HepG2 (cell line): ENCODE measurements around the gene SORL1-AS1.

ENCODE experiments used
- ADNP ChIP-seq: sonication (generic); formaldehyde crosslinking; IDR thresholded peaks from 2 replicates; pipeline ENCODE4 v1.4.0; 2020; ENCODE audit warnings: missing genetic modification reagents
- AGO2 ChIP-seq: fragments of 200-400 bp; formaldehyde crosslinking; optimal IDR thresholded peaks from 2 replicates; pipeline ENCODE3; 2017; ENCODE audit warnings: mild to moderate bottlenecking, low read depth, low read length, moderate library complexity
- ARID5B ChIP-seq: IDR thresholded peaks from 2 replicates; pipeline ENCODE4 v1.4.0; 2020; ENCODE audit warnings: mild to moderate bottlenecking, missing genetic modification reagents
- CREB1 ChIP-seq, 2 experiments: fragments of 450-650 bp in 1 of 2; IDR thresholded peaks; 2 replicates each; pipeline ENCODE4 v1.6.1; 2016 to 2017; ENCODE audit warnings: control low read depth in 1 of 2, mild to moderate bottlenecking in 1 of 2, missing compliant biosample characterization in 1 of 2, missing genetic modification characterization in 1 of 2
- FOXM1 ChIP-seq: sonication (generic); formaldehyde crosslinking; IDR thresholded peaks from 2 replicates; pipeline ENCODE4 v1.5.0; 2020; ENCODE audit warnings: missing genetic modification reagents
- HMG20A ChIP-seq: IDR thresholded peaks from 2 replicates; pipeline ENCODE4 v1.6.1; 2016; ENCODE audit warnings: borderline replicate concordance
- HNRNPH1 ChIP-seq: fragments of 200-400 bp; formaldehyde crosslinking; optimal IDR thresholded peaks from 2 replicates; pipeline ENCODE3; 2017; ENCODE audit warnings: mild to moderate bottlenecking, low read depth, low read length
- IKZF4 ChIP-seq: sonication (generic); formaldehyde crosslinking; IDR thresholded peaks from 2 replicates; pipeline ENCODE4 v1.5.1; 2020; ENCODE audit warnings: borderline replicate concordance, mild to moderate bottlenecking, low read depth, missing genetic modification reagents; ENCODE audit errors: not compliant biosample characterization
- IKZF5 ChIP-seq: IDR thresholded peaks from 2 replicates; pipeline ENCODE4 v1.6.1; 2018; ENCODE audit warnings: missing genetic modification reagents, mild to moderate bottlenecking, missing compliant biosample characterization
- MAFG ChIP-seq: sonication (generic); formaldehyde crosslinking; IDR thresholded peaks from 2 replicates; pipeline ENCODE4 v1.5.1; 2020; ENCODE audit warnings: mild to moderate bottlenecking, missing genetic modification reagents
- MED1 ChIP-seq: sonication (generic); formaldehyde crosslinking; IDR thresholded peaks from 2 replicates; pipeline ENCODE4 v1.4.0; 2020; ENCODE audit warnings: missing genetic modification reagents
- MED8 ChIP-seq: sonication (generic); formaldehyde crosslinking; IDR thresholded peaks from 2 replicates; pipeline ENCODE4 v1.8.1; 2023; ENCODE audit warnings: mild to moderate bottlenecking, missing genetic modification reagents; ENCODE audit not compliant: insufficient replicate concordance
- MXD3 ChIP-seq: IDR thresholded peaks from 2 replicates; pipeline ENCODE4 v1.6.1; 2016; ENCODE audit warnings: mild to moderate bottlenecking, missing biosample characterization, missing genetic modification reagents
- PAF1 ChIP-seq: IDR thresholded peaks from 2 replicates; pipeline ENCODE4 v1.6.1; 2016; ENCODE audit warnings: missing genetic modification reagents, missing compliant biosample characterization
- PLSCR1 ChIP-seq: sonication (generic); formaldehyde crosslinking; IDR thresholded peaks from 2 replicates; pipeline ENCODE4 v1.5.0; 2020; ENCODE audit warnings: missing genetic modification reagents, mild to moderate bottlenecking, borderline replicate concordance
- SMARCC2 ChIP-seq: fragments of 450-650 bp; IDR thresholded peaks from 2 replicates; pipeline ENCODE4 v1.6.1; 2017; ENCODE audit warnings: antibody characterized with exemption, mild to moderate bottlenecking
- SMC3 ChIP-seq: IDR thresholded peaks from 2 replicates; pipeline ENCODE4 v1.6.1; 2011; ENCODE audit warnings: low read length, improper control_type of control experiment
- TRAFD1 ChIP-seq: sonication (generic); formaldehyde crosslinking; IDR thresholded peaks from 2 replicates; pipeline ENCODE4 v1.5.1; 2020; ENCODE audit warnings: missing genetic modification reagents, mild to moderate bottlenecking, borderline replicate concordance
- ZNF264 ChIP-seq: sonication (generic); formaldehyde crosslinking; IDR thresholded peaks from 2 replicates; pipeline ENCODE4 v1.4.0; 2020; ENCODE audit warnings: missing genetic modification reagents
- ZNF274 ChIP-seq: sonication (generic); formaldehyde crosslinking; IDR thresholded peaks from 2 replicates; pipeline ENCODE4 v1.5.1; 2020; ENCODE audit warnings: mild to moderate bottlenecking, missing genetic modification reagents
- ZNF740 ChIP-seq: sonication (generic); formaldehyde crosslinking; IDR thresholded peaks from 2 replicates; pipeline ENCODE4 v1.4.0; 2020; ENCODE audit warnings: missing genetic modification reagents
- ZSCAN12 ChIP-seq: sonication (generic); formaldehyde crosslinking; IDR thresholded peaks from 2 replicates; pipeline ENCODE4 v1.9.0; 2021; ENCODE audit warnings: mild to moderate bottlenecking, missing genetic modification reagents

The SORL1-AS1 gene

GRCh38 chr11:121459413-121460017 lies 6.7 kb upstream of the SORL1-AS1 start (continued):
- TF ChIP-seq ZNF740 (CRISPR knock-in tag) (peak; percentile 37; the same call in 1 of the 2 replicates), ZNF264 (peak; percentile 94), HNRNPH1 (no peak), ZSCAN12 (CRISPR knock-in tag) (0 out of 2 replicates have a peak, but pooled peaks have one; percentile 43), MED1 (CRISPR knock-in tag) (peak; percentile 100), HMG20A (peak; percentile 99), CREB1 (IDR thresholded peaks at IDR 0.05) (no peak), CREB1 (CRISPR knock-in tag; IDR thresholded peaks at IDR 0.05) (peak; percentile 76), MED8 (peak; percentile 66), PAF1 (CRISPR knock-in tag) (no peak), SMARCC2 (no peak), TRAFD1 (0 out of 2 replicates have a peak, but pooled peaks have one; percentile 32), SMC3 (no peak), MXD3 (CRISPR knock-in tag) (0 out of 2 replicates have a peak, but pooled peaks have one; percentile 43), IKZF4 (CRISPR knock-in tag) (peak; percentile 31), AGO2 (no peak), ARID5B (CRISPR knock-in tag) (peak; percentile 100), MAFG (CRISPR knock-in tag) (no peak), FOXM1 (no peak), ADNP (no peak), IKZF5 (CRISPR knock-in tag) (peak; percentile 98), PLSCR1 (no peak), ZNF274 (CRISPR knock-in tag) (peak; percentile 58; the same call in 1 of the 2 replicates)
